Putamen (tissue), 1 donor: ENCODE data around the gene FAM124A.

ENCODE experiments used
- DNase-seq: peaks from one replicate; pipeline ENCODE4 v3.0.0-alpha.2; 2016; ENCODE audit warnings: low spot score

The FAM124A gene

DNA sequence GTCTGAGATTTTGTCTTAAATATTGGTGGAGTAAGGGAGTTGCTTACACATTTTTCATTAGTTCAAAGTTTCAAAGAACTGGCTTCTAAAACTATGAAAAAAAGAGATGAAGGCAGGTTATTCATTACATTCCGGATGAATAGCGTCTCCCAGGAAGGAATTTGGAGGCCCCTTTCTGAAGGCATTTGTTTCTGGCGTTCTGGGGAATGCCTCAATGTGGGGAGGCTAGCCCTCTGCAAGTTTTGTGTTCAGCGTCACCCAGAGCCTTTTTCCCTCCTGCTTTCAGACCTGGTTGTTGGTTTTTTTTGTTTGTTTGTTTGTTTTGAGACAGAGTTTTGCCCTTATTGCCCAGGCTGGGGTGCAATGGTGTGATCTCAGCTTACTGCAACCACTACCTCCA is 21.0 kb downstream of the FAM124A start:
- DNase-seq: no peak

DNA sequence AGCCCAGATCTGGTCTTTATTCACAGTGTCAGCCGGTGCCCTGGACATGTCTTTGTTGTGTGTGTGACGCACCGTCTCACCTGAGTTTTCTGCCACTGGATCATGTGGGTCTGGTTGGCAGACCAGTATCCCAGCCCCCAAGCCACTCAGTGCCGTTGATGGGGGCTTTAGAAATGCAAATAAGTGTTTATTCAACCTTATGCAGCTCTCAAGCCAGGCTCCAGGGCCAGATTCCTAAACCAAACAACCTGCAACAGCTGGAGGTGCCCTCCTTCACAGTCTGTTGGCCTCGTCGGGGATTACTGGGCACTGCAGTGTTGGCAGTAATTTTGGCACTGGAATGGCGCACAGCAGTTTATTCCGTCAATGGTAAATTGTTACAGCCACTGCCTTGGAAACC is 21.6 kb downstream of the FAM124A start:
- DNase-seq: no peak

DNA sequence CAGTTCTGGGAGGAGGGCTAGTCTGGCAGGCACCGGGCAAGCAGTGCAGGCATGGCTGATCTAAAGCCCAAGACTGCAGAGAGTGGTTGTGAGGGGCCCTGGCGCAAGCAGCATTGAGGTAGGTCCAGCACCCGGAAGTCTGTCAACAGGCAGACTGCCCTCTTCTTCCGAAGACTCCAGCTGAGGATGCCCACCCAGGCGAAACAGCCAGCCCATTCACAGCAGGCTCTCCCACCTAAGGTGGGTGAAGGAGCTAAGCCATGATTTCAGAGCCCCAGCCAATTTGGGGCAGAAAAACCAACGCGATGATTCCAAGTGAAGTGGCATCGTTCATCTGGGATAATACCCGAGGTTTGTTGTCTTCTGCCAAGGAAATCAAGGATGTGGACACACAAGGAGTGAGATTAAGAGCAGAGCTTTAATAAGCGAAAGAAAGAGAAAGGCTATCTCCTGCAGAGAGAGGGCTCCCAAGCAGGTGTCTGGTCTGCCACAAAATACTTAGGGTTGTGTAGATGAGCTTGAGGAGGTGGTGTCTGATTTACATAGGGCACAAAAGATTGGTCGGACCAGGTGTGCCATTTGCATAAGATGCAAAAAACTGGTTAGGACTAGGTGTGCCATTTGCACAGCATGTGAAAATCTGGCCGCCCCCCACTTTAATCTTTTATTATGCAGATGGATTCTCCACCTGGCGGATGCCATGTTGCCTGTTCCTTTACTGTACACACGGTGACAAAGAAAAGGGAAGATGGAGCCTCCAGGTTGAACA is 22.6 kb downstream of the FAM124A start:
- DNase-seq: no peak

DNA sequence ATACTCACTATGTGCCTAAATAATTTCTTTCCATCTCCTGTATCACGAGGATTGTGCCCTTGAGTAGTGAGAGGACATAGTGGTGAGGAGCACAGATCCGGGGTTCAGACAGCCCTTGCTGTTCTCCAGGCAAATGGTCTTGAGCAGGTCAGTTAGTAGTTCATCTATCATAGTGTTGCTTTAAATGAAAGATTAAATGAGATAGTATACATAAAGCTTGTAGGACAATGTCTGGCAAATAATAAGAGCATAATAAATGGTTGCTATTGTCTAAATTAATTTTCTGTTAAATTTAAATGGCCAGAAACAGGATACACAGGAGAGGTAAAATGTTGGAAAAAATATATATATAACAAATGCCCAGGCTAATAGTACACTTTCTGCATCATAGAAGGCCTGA is 23.4 kb downstream of the FAM124A start:
- no peak for DNase-seq

DNA sequence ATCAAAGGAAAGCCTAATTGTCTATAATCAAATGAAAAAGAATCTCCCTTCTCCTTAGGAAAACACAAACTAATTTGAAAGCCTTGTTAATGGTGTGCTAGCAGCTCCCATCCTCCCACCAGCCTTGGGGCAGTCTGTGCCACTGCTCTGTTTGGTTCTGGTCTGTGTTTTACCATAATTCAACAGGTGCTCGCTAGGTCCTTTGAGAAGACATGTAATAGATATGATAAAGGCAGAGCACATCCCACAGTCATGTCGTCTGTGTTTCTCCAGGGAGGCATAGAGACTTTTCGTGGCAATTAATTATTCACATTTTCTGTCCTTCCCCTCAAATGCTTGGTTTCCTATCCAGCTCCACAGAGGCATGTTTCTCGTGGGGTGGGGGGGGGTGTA is 23.8 kb downstream of the FAM124A start:
- DNase-seq: no peak

DNA sequence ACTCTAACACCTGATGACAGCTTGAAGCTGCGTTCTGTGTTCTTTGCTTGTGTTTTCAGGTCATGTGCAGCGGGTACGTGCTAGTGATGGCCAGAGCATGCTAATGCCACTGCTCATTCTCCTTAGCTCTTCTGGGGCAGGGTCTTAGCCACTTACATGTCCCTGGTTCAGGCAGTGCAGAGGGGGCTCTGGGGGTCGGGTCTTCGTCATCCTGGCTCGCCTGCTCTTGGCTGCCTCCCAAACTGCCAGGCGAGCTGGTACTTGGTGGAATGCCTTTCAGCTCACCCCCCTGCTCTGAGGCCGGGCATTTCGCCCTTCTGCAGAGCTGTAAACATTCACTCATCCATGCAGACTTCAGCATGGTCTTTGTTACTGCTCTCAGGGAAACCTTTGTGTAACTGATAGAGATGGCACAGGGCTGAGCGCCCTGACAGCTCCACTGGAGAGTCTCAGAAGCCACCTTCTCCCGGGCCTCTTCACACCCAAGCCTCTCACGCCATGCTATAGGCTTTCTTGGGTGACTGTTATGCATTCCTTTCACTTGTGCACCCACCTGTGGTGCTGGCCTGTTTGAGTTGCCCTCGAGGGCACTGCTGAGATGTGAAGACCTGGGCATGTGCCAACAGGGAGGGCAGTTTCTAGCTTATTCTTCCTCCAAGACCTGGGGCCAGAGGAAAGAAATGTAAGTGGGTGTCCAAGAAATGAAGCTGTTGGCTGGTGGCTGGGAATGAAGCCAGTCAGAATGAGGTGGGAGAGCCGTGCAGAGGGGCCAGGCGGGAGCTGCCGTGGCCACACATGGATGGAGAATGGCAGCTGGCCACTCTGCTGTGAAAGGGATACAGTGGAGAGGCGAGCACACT is 24.4 kb downstream of the FAM124A start:
- DNase-seq: peak; percentile 94

DNA sequence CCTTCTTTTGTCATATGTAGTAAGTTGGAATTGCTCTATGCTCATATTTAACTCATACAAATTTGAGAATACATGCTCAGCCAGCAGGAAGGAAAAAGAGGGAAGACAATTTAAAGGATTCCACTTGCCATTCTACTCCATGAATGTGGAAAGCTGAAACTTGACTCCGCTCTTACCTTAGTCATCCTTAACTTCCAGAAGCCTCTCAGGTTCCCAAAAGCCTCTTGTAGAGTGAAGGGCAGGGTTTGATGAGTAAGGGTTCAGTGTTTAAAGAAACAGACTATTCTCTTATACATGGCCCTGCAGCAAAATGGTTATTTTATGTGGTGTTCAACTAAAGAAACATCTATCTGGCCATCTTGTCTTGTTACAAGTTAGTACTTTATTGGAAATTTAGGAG is 27.1 kb downstream of the FAM124A start:
- no peak for DNase-seq

DNA sequence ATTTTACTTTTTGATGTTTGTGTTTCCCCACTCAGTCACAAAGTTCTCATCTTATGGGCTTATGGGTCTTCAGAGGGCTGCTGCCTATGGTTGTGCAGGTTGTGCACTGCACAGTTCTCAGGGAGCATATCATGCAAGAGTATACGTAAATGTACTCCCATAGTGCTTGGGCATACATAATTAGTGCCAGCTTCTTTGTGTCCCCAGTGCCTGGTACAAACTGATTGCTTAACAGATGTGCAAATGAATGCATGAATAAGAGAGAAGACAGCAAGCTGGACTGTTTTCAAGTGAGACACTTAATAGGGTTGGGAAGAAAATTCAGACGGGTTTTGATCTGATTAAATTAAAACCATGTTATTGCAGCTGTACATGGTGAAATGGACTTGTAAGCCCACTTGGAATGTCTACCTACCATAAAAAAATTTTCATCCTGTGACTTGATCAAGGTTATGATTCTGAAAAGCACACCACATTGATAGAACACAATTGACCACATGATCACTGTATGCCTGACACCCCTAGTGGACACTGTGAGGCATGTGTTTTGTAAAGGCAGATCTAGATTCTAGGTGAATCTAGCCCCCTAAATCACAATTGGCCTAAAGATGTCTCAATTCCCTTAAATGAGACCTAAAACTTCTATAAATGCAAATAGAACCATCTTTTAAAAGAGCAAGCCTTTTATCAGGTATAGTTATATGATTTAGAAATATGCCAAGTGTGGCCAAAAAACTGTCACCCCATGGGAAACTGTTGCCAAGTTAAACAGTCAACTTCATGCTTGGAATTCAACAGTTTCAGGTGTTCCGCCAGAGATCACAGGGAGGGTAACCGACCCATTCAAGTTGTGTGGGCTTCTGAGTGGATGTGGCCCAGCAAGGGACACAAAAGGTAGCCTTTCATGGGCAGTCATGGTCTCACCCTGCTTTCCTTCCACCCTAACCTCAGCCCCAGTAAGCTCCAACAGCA is 27.9 kb downstream of the FAM124A start:
- peak; percentile 73 for DNase-seq

DNA sequence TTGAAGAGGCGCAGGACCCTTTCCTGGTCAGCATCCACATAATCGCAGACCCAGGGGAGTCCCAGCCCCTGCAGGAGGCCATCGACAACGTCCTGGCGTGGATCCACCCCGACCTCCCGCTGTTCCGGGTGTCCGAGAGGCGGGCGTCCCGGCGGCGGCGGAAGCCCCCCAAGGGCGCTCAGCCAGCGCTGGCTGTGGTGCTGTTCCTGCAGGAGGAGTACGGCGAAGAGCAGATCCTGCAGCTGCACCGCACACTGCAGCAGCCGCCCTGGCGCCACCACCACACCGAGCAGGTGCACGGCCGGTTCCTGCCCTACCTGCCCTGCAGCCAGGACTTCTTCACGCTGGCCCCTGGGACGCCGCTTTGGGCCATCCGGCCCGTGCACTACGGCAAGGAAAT is 29.3 kb downstream of the FAM124A start:
- no peak for DNase-seq

DNA sequence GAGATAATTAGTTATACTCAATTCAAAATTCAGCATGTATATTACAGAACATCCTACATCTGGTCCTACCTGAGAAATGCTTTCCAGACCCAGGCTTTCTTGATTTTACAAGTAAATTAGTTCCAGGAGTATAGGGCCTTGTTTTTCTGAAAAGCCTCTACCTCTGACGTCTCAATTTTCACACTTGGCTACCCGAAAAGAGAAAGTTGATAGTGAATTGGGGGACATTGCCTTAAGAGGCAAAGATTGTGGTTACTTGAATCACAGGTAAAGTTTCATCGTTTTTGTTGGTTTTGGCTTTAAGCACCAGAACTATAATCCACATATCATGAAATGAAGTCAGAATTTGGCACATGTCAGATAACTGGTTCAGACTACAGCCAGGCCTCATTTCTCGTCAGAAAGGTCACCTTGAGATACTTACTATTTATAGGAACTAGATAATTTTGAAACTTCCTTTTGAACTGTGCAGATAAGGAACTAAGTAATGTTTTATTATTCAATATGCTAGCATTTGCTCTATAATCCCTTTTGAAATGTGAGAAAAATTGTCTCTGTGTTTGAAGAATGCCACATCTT is 30.8 kb downstream of the FAM124A start:
- no peak for DNase-seq

DNA sequence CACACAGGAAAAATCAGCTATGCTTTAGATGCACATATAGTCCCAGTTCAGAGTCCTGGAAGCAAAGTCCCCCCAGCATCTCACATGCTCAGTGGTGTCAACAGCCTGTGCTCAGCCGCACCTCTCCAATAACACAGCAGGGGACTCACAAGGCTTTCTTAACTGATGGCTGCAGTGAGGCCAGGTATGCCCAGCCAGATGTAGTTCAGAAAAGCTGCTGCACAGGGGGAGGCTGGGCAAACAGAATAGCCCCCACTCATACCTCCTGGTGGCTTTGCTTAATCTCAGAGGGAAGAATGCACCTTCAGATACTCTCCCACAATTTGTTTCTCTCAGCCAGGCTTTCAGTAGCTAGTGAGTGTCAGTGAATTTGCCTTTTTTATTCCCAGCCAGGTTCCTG is 33.4 kb downstream of the FAM124A start:
- DNase-seq: no peak

DNA sequence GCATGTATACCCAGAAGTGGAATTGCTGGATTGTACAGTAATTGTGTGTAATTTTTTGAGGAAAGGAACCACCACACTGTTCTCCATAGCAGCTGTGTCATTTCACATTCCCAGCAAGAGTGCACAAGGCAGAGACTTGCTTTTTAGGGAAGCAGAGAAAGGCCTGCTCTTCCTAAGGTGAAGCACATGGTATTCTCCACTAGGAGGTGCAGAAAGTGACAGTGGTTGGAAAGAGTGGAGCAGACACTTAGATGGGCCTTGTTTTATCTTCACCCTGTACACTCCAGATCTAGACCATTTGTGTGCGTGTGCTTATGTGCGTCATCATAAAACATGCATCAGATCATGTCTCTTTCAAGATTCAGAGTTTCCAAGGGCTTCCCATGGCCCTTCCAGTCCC is 35.0 kb downstream of the FAM124A start:
- no peak for DNase-seq

DNA sequence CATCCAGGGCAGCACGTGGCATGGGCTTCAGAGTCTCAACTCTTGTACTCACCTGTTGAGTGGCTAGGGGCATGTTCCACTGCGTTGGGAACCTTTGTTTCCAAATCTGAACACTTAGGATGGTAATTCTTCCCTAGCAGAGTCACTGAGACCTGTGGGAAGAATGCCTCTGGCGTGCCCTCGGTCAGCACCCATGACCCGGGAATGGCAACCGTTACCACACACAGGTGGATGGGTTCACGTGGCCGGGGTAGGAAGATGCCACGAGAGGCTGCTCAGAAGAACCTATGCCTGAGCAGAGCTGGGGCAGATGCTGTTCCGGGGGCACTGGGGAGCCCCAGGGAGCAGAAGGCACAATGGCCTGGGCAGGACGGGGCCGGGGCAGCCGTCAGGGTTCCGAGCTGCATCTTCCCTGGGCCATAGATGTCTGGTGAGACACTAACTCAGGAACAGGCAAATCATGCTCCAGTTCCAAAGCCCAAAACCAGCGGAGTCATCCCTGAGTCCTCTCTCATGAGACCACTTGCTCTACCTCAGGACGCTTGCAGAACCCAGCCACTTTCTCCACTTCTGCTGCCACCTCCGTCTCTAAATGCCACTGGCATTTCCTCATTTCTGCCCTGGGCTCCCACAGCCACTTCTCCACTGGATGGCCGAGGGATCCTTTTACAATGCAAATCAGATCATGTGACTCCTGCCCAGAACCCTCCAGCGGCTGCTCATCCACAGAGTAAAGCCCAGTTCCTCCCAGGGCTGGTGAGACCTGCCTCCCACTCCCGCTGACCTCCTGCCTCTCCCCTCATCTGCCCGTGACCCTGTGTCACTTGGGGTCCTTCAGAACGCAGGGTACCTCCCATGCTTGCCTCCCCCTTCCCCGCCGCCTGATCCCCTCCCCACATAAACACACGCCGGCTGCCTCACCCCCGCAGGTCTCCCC is 36.7 kb downstream of the FAM124A start:
- DNase-seq: no peak

DNA sequence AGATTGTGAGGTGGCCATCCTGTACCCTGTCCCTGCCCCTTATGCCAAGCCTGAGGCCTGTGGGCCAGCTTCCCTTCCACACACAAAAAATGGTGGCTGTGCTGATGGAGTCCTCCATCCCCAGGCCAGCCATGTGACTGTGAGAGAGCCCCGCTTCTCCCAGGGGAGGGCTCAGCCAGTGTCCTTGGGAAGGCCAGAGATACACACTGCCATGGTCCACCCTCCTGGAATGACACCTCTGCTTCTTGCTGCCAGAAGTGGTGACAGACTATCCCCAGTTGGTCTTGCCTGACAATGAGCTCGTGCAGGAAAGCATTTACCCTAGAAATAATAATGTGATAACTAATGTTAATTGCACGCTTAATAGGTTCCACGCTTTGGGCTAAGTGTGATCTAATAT is 38.0 kb downstream of the FAM124A start:
- no peak for DNase-seq

DNA sequence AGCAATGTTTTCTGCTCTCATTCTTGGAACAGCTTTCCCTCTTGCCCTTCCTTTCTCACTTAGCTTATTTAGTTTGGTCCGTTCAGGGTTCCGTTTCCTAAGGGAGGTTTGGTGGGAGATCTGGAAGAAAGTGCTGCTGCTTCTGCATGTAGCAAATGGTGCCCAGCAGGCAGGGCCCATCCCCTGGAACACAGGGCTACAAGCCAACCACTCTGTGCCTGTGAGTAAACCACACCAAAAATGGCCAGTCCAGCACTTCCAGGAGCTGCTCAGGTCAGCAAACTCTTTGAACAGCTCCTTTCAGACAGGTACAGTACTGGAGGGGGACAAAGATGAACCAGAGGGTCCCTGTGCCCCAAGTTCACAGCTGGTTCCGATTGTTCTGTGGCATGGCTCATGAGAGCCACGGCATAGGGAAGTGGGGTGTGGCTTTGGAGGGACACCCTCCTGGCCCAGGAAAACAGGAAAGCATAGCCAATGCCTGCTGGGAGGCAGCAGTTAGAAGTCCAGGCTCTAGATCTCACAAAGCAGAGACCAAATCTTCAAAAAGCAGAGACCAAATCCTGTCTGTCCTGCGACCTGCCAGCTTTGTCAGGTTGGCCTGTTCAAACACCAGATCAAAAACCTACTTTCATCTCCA is 39.5 kb downstream of the FAM124A start:
- DNase-seq: no peak

DNA sequence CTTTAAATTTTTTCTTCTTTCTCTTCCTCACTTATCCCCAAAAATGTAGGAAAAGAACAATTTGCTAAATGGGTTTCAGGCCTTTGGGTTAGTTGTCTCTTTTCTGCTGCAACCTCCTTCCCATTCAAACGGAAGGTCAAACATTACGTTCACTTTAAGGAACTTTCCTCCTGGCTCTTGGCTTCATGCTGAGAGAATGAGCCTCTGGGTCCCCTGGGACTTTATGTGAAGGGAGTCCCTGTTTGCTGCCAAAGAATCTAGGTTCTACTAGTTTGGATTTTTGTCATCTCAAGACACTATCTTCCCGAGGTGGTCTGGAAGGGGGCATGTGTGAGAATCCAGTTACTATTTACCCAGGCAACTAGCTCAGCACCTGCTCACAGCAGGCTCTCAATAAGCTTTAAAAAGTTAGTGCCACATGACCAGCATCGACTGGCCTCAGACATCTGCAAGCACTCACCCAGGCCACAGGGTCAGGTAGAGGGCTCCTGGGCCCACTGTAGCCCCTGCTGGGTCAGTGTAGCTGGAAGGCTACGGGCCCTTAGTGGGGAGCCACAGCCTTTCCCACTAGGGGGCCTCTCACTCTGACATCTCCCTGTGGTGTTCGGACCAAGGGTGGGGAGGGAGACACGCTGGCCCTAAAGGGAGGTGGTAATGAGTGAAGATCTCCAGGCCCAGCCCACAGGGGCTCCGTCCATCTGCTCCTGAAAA is 40.5 kb downstream of the FAM124A start:
- DNase-seq: no peak

DNA sequence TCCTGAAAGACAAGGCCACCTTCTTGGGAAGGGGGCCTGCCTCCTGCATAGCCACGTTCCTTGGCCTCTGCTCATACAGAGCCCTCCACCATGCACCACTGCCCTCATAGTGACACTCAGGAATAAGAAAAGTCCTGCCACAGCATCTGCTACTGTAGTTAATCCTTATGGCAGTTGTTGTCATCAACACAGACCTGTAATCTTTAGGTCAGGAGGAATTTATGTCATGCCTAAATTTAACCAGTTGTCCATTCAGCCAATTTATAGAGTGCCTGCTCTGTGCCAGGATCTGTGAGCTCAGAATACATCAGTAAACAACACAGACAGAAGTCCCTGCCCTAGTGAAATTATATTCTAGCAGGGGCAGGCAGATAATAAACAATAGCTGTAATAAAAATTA is 44.4 kb downstream of the FAM124A start:
- DNase-seq: peak; percentile 45

DNA sequence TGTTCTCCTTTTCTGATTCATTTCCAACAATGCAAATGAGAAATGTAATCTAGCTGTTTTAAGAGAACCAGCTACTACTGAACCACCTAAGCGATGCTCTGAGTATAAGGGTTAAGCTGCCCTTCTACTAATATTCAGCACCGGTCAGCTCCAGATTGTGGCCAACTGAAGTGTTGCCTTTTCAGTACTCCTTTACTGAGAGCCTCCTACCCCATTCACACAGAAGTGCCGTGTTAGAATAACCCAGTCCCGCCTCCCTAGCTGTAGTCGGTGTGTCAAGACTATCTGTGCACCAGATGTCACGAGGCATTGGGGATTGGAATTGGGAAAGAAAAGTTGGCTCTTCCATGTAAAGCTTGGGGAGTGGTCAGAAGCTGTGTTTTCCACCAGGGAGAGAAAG is 45.4 kb downstream of the FAM124A start:
- DNase-seq: no peak

DNA sequence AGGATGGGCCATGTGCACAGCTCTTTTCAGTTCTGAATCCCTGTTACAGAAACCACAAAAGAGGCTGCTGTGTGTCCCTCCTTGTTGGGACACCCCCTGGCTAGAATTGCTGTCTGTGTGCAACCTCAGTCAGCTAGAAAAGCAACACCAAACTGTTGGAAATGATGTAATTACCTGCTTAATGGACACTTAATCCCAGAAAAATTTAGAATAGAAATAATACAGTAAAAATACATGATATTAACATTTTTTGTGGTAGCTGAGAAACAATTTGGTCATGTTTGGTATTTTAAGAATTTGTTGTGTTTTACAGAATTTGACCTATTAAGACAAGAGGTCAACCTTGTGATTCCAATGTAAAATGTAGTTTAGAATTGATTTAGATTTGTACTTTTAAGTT is 46.8 kb downstream of the FAM124A start:
- DNase-seq: no peak
